Stimulated activated CD8-positive, alpha-beta memory T cell treated with anti-CD3 and anti-CD28 coated beads, Interleukin-7, amount 100 ng/mL, for 4 hours (primary cell): Measurements from ENCODE around the gene KLF17.

Experiments used
- DNase-seq, 2 donors: peaks; one replicate each; pipeline ENCODE4 v3.0.0-alpha.2; 2020; ENCODE audit warnings: low read depth in 2 of 2

Gene KLF17, protein sequence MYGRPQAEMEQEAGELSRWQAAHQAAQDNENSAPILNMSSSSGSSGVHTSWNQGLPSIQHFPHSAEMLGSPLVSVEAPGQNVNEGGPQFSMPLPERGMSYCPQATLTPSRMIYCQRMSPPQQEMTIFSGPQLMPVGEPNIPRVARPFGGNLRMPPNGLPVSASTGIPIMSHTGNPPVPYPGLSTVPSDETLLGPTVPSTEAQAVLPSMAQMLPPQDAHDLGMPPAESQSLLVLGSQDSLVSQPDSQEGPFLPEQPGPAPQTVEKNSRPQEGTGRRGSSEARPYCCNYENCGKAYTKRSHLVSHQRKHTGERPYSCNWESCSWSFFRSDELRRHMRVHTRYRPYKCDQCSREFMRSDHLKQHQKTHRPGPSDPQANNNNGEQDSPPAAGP

DNA sequence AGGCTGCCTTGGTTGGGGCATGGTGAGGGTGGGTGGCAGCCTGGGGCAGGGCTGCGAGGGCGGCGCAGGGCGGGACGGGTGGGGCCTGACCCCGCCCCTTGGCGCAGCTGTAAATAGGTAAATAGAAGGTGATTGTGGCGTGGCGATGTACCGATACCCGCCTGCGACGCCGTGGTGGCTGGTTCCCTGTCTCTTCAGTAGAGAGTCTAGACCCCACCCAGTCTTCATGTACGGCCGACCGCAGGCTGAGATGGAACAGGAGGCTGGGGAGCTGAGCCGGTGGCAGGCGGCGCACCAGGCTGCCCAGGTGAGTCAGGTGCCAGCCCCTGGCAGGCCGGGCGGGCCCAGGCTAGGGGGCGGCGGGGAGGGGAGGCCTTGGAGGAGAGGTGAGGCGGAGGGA is at the start of gene KLF17:
TSS of gene KLF17 (plus strand) at position 140 of the 400 bp plus-strand sequence. CDS start at position 227, 87 bp downstream.
- DNase-seq: no peak

DNA sequence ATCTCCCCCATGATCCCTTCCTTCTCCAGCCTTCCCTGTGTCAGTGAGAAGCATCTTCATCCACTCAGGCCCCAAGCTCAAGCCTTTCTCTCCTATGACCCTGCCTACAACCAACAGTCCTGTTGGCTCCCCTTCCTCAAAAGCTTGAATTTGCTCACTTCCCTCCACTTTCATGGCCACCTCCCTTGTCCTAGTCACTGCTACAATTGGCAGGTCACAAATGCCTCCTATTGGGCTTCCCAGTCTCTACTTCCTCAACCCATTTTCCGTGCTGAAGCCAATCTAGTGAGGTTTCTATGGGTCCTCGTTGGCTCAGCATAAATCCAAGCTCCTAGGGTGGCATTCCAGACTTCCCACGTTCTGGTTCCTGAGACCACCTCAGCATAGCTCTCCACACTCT is 47.2 kb upstream of the KLF17 start:
- no peak for DNase-seq

DNA sequence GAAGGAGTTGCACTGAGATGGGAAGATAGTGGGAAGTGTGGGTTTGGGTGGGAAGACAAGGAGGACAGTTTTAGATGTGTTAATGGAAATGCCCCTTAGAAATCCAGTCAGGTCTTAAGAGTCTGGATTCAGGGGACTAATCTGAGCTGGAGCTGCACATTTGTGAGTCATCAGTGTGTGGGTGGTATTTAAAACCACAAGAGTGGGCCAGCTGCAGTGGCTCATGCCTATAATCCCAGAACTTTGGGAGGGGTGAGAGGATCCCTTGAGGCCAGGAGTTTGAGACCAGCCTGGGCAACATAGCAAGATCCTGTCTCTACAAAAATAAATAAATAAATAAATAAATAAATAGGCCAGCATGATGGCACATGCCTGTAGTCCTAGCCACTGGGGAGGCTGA is 46.4 kb upstream of the KLF17 start:
- no peak for DNase-seq

DNA sequence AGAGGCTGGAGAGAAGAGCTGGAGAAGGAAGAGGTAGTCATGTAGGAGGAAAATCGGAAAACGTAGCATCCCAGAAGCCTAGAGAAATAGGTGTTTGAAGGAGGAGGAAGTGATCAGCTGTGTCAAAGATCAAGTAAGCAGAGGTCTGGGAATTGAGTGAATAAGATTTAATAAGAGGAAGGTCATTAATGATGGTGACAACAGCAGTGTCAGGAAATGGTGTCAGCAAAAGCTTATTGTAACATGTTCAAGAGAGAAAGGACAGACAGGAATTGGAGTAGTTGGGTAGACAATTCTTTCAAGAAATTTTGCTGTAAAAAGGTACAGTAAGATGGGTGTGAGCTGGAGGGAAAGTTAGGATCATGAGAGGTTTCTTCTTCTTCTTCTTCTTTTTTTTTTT is 45.8 kb upstream of the KLF17 start:
- no peak for DNase-seq

- no peak for DNase-seq
Observed at GRCh38 chr1:44073528-44073927, 45.1 kb upstream of the KLF17 start.

DNA sequence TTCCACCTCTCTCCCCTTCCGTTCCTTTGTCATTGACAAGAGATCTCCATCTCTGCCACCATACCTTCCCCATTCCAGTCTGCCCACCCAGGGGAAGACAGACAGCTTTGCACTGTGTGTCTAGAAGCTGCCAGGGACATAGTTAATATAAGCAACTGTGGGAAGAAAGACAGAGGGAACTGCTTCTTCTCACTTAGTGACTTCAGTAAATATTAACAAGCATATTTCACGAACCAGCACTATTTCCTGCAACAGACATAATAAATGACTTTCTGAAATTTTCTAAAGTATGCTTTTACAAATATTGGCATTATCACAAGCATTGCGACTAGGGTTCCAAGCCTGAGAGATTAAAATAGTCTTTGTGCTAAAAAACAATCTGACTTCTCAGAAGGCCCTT is 44.2 kb upstream of the KLF17 start:
- DNase-seq: no peak

DNA sequence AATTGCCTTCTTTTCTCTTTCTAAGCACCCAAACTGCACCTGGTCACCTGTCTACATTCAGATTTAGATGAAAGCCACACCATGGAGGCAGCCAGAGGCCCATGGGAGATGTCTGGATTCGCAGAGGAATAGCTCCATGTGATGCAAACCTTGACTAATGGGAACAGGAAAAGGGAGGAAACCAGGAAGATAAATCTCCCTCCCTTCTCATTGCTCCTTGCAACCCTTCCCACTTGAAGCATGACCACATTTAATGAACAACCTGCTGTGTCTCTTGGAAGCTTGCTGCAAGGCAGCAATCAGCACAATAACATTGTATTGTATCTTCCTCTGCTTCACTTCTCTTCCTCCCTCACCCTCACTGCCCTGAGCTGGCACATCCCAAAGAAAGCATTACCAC is 42.6 kb upstream of the KLF17 start:
- DNase-seq: no peak

- no peak for DNase-seq
Observed at GRCh38 chr1:44077421-44077820, 41.2 kb upstream of the KLF17 start.

DNA sequence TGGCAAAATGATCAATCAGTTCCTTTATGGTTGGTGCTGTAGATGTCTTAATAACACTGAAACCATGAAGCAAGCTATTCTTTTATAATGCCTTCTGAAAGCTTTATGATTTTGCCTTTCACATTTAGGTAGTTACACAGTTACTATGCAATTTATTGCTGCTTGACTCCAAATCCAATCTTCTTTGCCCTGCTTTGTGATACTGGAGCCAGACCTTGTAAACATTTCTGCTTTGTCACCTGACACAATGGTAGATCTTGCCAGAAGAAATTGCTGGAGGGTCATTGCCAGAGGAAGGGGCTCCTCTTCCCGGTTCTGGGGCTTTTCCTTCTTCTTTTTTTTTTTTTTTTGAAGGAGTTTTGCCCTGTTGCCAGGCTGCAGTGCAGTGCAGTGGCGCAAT is 40.5 kb upstream of the KLF17 start:
- no peak for DNase-seq

DNA sequence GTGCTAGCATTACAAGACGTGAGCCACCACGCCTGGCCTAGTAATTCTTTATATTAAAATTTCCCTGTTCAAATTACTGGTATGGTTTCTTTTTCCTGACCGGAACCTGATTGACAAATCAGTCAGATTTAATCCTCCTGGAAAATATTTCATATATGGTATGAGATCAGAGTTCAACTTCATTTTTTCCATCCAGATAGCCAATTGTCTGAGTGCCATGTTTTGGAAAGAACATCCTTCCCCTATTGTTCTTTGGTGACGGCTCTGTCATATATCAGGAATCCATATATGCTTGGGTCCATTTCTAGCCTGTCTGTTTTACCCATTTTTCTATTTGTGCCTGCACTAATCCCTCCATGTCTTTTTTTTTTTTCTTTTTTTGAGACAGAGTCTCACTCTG is 39.1 kb upstream of the KLF17 start:
- no peak for DNase-seq

- DNase-seq: no peak
Observed at GRCh38 chr1:44084998-44085675, 33.5 kb upstream of the KLF17 start.

DNA sequence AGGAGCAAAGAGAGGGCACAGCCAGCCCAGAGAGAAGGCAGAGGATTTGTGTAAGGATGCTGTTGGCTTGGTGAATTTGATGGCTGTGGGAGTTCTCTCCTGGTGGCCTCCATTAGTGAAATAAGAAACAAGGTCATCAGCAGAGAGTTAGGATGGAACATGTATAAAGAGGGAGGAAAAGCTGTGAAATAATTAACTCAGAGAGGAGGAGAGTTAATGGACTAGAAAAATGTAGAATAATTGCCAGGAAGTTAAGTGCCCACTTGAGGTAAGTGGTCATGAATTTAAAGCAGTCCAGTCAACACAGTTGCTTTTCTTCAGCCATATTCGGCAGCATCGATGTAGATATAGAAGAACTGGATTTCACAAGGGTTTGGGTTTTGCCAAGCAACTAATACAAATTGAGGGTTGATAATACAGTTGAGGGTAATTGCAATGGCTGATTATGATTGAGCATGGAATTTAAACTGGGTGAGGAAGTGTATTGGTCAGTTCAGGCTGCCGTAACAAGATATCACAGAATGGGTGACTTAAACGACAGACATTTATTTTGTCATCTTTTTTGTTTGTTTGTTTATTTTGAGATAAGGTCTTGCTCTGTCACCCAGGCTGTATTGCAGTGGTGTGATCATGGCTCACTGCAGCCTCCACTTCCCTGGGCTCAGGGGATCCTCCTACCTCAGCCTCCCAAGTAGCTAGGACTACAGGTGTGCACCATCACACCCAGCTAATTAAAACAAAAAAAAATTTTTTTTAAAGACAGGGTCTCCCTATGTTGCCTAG is 31.7 kb upstream of the KLF17 start:
- no peak for DNase-seq

DNA sequence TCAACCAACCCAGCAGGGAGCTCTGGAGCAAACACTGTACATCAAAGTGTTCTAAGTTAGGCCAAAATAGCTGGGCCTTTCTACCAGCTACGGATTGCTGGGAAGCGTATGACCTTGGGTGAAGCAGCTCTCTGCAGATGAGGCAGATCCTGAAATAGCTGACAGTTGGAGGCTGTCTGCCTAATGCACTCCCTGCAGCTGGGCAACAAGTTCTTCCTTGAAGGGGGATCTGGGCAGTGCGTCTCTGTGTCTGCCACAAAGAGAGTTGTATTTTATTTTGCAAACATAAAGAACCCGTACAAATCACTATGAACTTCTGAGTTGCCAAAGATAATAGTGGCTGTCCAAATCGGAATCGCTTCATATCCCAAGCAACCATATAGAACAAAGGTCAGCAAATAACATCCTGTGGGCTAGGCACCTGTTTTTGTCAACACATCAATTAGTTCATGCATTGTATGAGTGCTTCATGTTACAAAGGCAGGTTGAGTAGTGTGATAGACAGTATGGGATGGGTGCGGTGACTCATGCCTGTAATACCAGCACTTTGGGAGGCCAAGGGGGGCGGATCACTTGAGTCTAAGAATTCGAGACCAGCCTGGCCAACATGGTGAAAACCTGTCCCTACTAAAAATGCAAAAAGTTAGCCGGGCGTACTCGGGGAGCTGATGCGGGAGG is 29.1 kb upstream of the KLF17 start:
- no peak for DNase-seq

DNA sequence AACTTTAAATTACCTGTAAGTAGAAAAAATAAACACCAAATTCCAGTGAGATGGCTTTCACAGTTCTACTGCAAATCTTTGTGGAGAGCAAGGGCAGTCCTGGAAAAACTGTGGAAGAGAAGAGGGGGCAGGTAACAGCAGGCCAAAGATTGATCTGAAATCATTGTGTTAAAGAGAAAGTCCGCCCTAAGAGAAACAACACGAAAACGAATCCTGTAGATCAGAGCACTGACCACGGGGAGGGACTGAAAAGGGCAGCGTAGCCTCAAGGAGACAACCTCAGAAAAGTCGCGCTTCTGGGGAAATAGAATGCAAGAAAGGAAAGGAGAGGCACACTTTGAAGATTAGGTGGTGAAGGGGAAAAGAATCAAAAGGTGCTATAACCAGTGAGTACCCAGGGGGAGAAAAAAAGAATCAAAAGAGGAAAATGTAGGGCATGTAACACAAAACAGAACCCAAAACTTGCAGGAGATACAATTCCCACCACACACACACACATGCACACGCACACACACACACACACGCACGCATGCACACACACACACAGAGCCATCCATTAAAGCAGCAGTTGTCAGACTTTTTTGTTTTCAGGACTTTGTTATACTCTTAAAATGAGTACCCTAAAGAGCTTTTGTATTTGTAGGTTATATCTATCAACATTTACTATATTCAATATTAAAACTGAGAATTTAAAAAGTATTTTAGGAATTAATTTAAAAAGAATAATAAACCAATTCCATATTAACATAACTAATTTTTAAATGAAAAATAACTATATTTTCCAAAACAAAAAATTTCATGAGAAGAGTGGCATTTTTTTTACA is 28.0 kb upstream of the KLF17 start:
- DNase-seq: no peak

DNA sequence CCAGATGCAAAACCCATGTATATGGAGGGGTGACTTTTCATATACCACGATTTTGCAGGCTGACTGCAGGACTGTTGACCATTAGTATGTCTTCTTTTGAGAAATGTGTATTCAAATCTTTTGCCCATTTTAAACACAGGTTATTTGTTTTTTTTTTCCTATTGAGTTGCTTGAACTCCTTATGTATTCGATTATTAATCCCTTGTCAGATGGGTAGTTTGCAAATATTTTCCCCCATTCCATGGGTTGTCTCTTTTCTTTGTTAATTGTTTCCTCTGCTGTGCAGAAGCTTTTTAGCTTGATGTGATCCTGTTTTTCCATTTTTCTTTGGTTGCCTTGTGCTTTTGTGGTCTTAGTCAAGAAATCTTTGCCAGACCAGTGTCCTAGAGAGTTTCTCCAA is 24.6 kb upstream of the KLF17 start:
- no peak for DNase-seq

DNA sequence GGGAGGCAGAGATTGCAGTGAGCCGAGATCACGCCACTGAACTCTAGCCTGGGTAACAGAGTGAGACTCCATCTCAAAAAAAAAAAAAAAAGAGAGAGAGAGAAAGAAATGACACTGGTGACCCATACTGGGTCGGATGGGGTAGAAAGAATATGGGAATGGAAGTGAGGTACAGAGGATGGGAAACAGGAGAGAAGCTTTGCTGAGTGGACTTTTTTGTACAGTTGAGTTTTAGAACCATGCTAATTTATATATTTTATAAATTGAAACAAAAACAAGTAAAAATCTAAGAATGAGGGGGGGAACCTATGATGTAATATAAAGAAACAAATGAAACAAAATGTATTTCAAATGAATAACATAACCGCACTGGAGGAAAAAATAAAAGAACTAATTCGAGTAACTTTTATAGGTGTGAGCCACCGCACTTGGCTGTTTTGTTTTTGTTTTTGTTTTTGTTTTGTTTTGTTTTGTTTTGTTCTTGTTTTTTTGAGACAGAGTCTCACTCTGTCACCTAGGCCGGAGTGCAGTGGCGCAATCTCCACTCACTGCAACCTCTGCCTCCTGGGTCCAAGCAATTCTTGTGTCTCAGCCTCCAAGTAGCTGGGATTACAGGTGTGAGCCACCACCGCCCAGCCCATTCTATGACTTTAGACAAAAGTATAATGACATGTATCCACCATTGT is 18.3 kb upstream of the KLF17 start:
- DNase-seq: no peak

- no peak for DNase-seq
Observed at GRCh38 chr1:44101328-44101727, 17.3 kb upstream of the KLF17 start.

GRCh38 chr1:44103270-44104131 is 15.1 kb upstream of the KLF17 start:
- no peak for DNase-seq

DNA sequence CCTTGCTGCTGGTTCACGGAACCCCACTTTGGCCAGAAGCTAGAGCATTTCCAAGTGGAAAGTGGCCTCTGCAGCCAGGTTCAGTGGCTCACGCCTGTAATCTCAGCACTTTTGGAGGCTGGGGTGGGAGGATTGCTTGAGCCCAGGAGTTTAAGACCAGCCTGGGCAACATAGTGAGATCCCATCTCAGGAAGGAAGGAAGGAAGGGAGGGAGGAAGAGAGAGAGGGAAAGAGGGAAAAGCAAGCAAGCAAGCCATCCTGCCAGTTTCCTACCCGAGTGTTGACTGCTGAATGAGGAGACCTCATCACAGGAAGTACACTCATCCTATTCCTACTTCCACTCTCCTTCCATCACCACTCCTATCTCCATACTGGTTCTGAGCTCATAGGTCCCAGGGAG is 12.8 kb upstream of the KLF17 start:
- DNase-seq: no peak

DNA sequence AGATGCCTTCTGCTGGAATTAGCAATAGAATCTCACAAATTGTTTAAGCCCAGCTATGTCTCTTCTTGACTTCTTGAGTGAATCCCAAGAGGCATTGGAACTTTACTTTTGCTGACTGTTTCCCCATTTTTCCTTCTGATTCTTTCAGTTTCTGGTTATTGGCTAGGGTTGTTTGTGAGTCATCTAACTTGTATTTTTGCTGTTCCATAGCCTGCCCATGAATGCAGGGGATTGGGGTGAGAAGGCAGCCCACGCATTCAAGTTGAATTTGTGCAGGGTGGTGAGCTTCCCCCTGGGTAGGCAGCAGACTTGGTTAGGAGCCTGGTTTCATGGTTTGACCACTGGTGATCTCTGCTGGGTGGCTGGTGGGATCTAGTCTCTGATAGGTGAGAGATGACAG is 10.4 kb upstream of the KLF17 start:
- no peak for DNase-seq
